Activated T-cell treated with anti-CD3 and anti-CD28 coated beads, Interleukin-2, amount 50 U/mL, for 72 hours (primary cell): ENCODE data around the gene HUS1. TPM values are rescaled to one million over a fixed set of nuclear protein-coding genes. Genes with fewer than 3 reads are reported as not detected.
"Not testable (repeated sequence)": the region's sequence is repeated elsewhere in the genome, so short reads cannot be mapped to it uniquely, and the experiment has no call there.

Experiments used
- ATAC-seq, 2 donors: fragments of 150-1000 bp; cut with Tn5 transposase; replicated peaks in 1 of 2; 2 replicates each; pipeline ENCODE4 v1.10.0; 2021; ENCODE audit warnings: moderate library complexity in 2 of 2, mild to moderate bottlenecking in 1 of 2
- DNase-seq, 2 donors: peaks; one replicate each; pipeline ENCODE4 v3.0.0; 2021 to 2022; ENCODE audit warnings: mixed read lengths in 1 of 2
- H3K27ac Mint-ChIP-seq: one replicate; pipeline ENCODE4 v1.8.0; 2022; ENCODE audit warnings: mild to moderate bottlenecking, moderate library complexity, mixed read lengths
- H3K27me3 Mint-ChIP-seq: one replicate; pipeline ENCODE4 v1.8.0; 2022; ENCODE audit warnings: low read depth, mixed read lengths
- H3K36me3 Mint-ChIP-seq, 2 donors: one replicate each; pipeline ENCODE4 v1.8.0; 2022; ENCODE audit warnings: mixed read lengths in 2 of 2, mild to moderate bottlenecking in 1 of 2; ENCODE audit not compliant: insufficient read depth in 2 of 2
- H3K4me1 Mint-ChIP-seq: one replicate; pipeline ENCODE4 v1.8.0; 2022; ENCODE audit warnings: low read depth, mixed read lengths
- H3K4me3 Mint-ChIP-seq, 2 donors: one replicate each; pipeline ENCODE4 v1.8.0; 2022; ENCODE audit warnings: mild to moderate bottlenecking in 2 of 2, mixed read lengths in 2 of 2, moderate library complexity in 2 of 2
- H3K9me3 Mint-ChIP-seq, 2 donors: one replicate each; pipeline ENCODE4 v1.8.0; 2022; ENCODE audit warnings: mixed read lengths in 2 of 2
- total RNA-seq, 2 donors: library from RNA; stranded (reverse); gene quantifications; one replicate each; pipeline ENCODE4 v1.2.3, GENCODE V29; 2022

HUS1 gene
- total RNA-seq, 2 donors from 2014 or later = 38.3 to 41.1 TPM

- H3K4me3 Mint-ChIP-seq, ATAC-seq, H3K27me3 Mint-ChIP-seq, H3K9me3 Mint-ChIP-seq, H3K36me3 Mint-ChIP-seq, DNase-seq, H3K27ac Mint-ChIP-seq, H3K4me1 Mint-ChIP-seq: not testable (repeated sequence)
These were observed 62.9 kb downstream of the HUS1 start for GRCh38 chr7:47916514-47916913.

GRCh38 chr7:47915616-47915976 lies 63.8 kb downstream of the HUS1 start:
- DNase-seq (no peak), ATAC-seq (no peak)
- peaks cover 8% of the 10 kb centered on the region for H3K27me3 Mint-ChIP-seq
- H3K27ac Mint-ChIP-seq = no peak overlapping the region
- no peak overlapping the region for H3K4me3 Mint-ChIP-seq
- H3K36me3 Mint-ChIP-seq = no peaks in the 10 kb centered on the region
- H3K4me1 Mint-ChIP-seq = no peaks in the 10 kb centered on the region
- no peaks in the 10 kb centered on the region for H3K9me3 Mint-ChIP-seq

GRCh38 chr7:47914717-47915615 lies 64.4 kb downstream of the HUS1 start:
- Mint-ChIP-seq H3K4me1 (no peaks in the 10 kb centered on the region), H3K27ac (no peak overlapping the region), H3K4me3 (no peak overlapping the region), H3K9me3 (no peaks in the 10 kb centered on the region), H3K27me3 (peaks cover 8% of the 10 kb centered on the region), H3K36me3 (no peaks in the 10 kb centered on the region)
- ATAC-seq (no peak), DNase-seq (no peak)

Other genes with a start within 250 kb of the HUS1 start
- under 1 TPM; 0.10 to 0.35 TPM for gene PKD1L1, start 31.1 kb downstream of the HUS1 start, total RNA-seq
- gene SUN3, start 49.5 kb upstream of the HUS1 start, total RNA-seq = under 1 TPM in 1 of 2 donors, not detected in 1; 0.99 TPM
- gene C7orf57, start 55.9 kb upstream of the HUS1 start, total RNA-seq = under 1 TPM; 0.12 to 0.56 TPM
- 100 to 1,000 TPM in 1 of 2 donors, 10 to 100 TPM in 1; 92.2 to 122 TPM for gene UPP1, start 109.7 kb upstream of the HUS1 start, total RNA-seq
- gene ABCA13, start 191.8 kb upstream of the HUS1 start, total RNA-seq = not detected